IMR-90 (cell line): ENCODE results near the gene GP1BA. TPM values are rescaled to one million over a fixed set of nuclear protein-coding genes. Genes with fewer than 3 reads are reported as not detected.

Source experiments
- ATAC-seq: fragments of 200-7000 bp; cut with Tn5 transposase; 2 replicates; pipeline ENCODE4 v1.9.1; 2020; ENCODE audit warnings: low read depth, mild to moderate bottlenecking, moderate library complexity
- BruUV-seq: library from RNA; stranded (reverse); fragments of 400-500 nt; replicated peaks from 2 replicates; lab custom pipeline; 2021; lab: Mats Ljungman, UMichigan
- CTCF ChIA-PET: fragments of 300-600 bp; formaldehyde crosslinking; extraction: SDS; loops from one replicate; lab custom pipeline; 2021; ENCODE audit warnings: antibody characterized with exemption; lab: Yijun Ruan, JAX
- POLR2A ChIA-PET: fragments of 300-600 bp; sonication (Branson Sonifier 250); formaldehyde crosslinking; loops from one replicate; lab custom pipeline; 2022; ENCODE audit warnings: antibody characterized with exemption; ENCODE audit not compliant: unreplicated experiment; lab: Charles Lee
- DNase-seq: peaks from one replicate; pipeline ENCODE4 v3.0.0; 2013
- H2AFZ ChIP-seq: replicated peaks from 2 replicates; pipeline ENCODE3; 2013; ENCODE audit warnings: low read length, mild to moderate bottlenecking; ENCODE audit not compliant: poor library complexity
- H2AK5ac ChIP-seq: 2 replicates; pipeline ENCODE4 v1.6.1; 2013; ENCODE audit warnings: low read depth, low read length, inconsistent platforms
- H2AK9ac ChIP-seq: replicated peaks from 2 replicates; pipeline ENCODE3; 2013; ENCODE audit warnings: mild to moderate bottlenecking, low read depth, low read length, moderate library complexity; ENCODE audit not compliant: poor library complexity
- H2BK120ac ChIP-seq: 2 replicates; pipeline ENCODE4 v1.6.1; 2013; ENCODE audit warnings: low read depth, low read length, inconsistent platforms
- H2BK15ac ChIP-seq: 3 replicates; pipeline ENCODE4 v1.6.1; 2013; ENCODE audit warnings: low read depth, low read length, inconsistent platforms
- H2BK20ac ChIP-seq: 2 replicates; pipeline ENCODE4 v1.6.1; 2013; ENCODE audit warnings: low read depth, mild to moderate bottlenecking, inconsistent platforms, low read length, moderate library complexity
- H2BK5ac ChIP-seq: 2 replicates; pipeline ENCODE4 v1.6.1; 2013; ENCODE audit warnings: mild to moderate bottlenecking, low read depth, low read length, inconsistent platforms; ENCODE audit not compliant: poor library complexity, severe bottlenecking
- H3K14ac ChIP-seq: replicated peaks from 2 replicates; pipeline ENCODE4 v1.6.1; 2013; ENCODE audit warnings: low read depth, low read length, inconsistent platforms
- H3K18ac ChIP-seq: 2 replicates; pipeline ENCODE4 v1.6.1; 2013; ENCODE audit warnings: low read depth, low read length, control low read depth
- H3K23ac ChIP-seq: 2 replicates; pipeline ENCODE4 v1.6.1; 2013; ENCODE audit warnings: low read depth, low read length, inconsistent platforms
- H3K27ac ChIP-seq: 2 replicates; pipeline ENCODE4 v1.5.1; 2013; ENCODE audit warnings: mild to moderate bottlenecking, control low read depth, low read length; ENCODE audit not compliant: insufficient read depth
- H3K27me3 ChIP-seq: 2 replicates; pipeline ENCODE4 v1.6.1; 2013; ENCODE audit warnings: low read length; ENCODE audit not compliant: control insufficient read depth, insufficient read depth
- H3K36me3 ChIP-seq: 2 replicates; pipeline ENCODE4 v1.6.1; 2013; ENCODE audit warnings: low read length, mixed read lengths; ENCODE audit not compliant: control insufficient read depth, insufficient read depth
- H3K4ac ChIP-seq: 2 replicates; pipeline ENCODE4 v1.6.1; 2013; ENCODE audit warnings: low read depth, low read length, inconsistent platforms
- H3K4me1 ChIP-seq: 2 replicates; pipeline ENCODE4 v1.6.1; 2013; ENCODE audit warnings: low read length, mixed read lengths; ENCODE audit not compliant: control insufficient read depth, insufficient read depth
- H3K4me2 ChIP-seq: 2 replicates; pipeline ENCODE4 v1.6.1; 2013; ENCODE audit warnings: low read depth, mild to moderate bottlenecking, control low read depth, low read length, moderate library complexity
- H3K4me3 ChIP-seq: 2 replicates; pipeline ENCODE4 v1.5.1; 2013; ENCODE audit warnings: low read depth, mild to moderate bottlenecking, control low read depth, low read length, moderate library complexity; ENCODE audit not compliant: insufficient read depth
- H3K56ac ChIP-seq: 2 replicates; pipeline ENCODE4 v1.6.1; 2013; ENCODE audit warnings: low read length, inconsistent platforms; ENCODE audit not compliant: insufficient read depth; ENCODE audit errors: extremely low read depth
- H3K79me1 ChIP-seq, 2 experiments: 2 replicates each; pipeline ENCODE4 v1.6.1; 2013; ENCODE audit warnings: low read length in 2 of 2, inconsistent platforms in 1 of 2, low read depth in 1 of 2
- H3K9ac ChIP-seq: 2 replicates; pipeline ENCODE4 v1.6.1; 2013; ENCODE audit warnings: low read depth, low read length, control low read depth
- H3K9me1 ChIP-seq: 2 replicates; pipeline ENCODE4 v1.6.1; 2013; ENCODE audit warnings: low read length, inconsistent platforms; ENCODE audit not compliant: insufficient read depth
- H3K9me3 ChIP-seq: 2 replicates; pipeline ENCODE4 v1.6.1; 2013; ENCODE audit warnings: low read length; ENCODE audit not compliant: control insufficient read depth, insufficient read depth
- H4K20me1 ChIP-seq: 2 replicates; pipeline ENCODE4 v1.6.1; 2013; ENCODE audit warnings: low read length, inconsistent platforms; ENCODE audit not compliant: insufficient read depth
- H4K5ac ChIP-seq: 2 replicates; pipeline ENCODE4 v1.6.1; 2013; ENCODE audit warnings: mild to moderate bottlenecking, low read depth, low read length, control low read depth
- H4K8ac ChIP-seq, 2 experiments: 2 replicates each; pipeline ENCODE4 v1.6.1; 2013; ENCODE audit warnings: low read depth in 2 of 2, low read length in 2 of 2, control low read depth in 1 of 2, inconsistent platforms in 1 of 2
- H4K91ac ChIP-seq: 2 replicates; pipeline ENCODE4 v1.6.1; 2013; ENCODE audit warnings: low read depth, low read length, inconsistent platforms; ENCODE audit not compliant: insufficient read depth
- BHLHE40 ChIP-seq: fragments of 150-350 bp; IDR thresholded peaks from 2 replicates; pipeline ENCODE4 v1.6.1; 2016; ENCODE audit warnings: mild to moderate bottlenecking, low read depth, low read length
- CEBPB ChIP-seq: IDR thresholded peaks from 2 replicates; pipeline ENCODE4 v1.6.1; 2012; ENCODE audit warnings: low read depth, low read length, improper control_type of control experiment
- CHD1 ChIP-seq: IDR thresholded peaks from 2 replicates; pipeline ENCODE4 v1.6.1; 2012; ENCODE audit warnings: low read depth, low read length, improper control_type of control experiment
- MXI1 ChIP-seq: IDR thresholded peaks from 2 replicates; pipeline ENCODE4 v1.6.1; 2012; ENCODE audit warnings: low read depth, mild to moderate bottlenecking, low read length, moderate library complexity, borderline replicate concordance
- POLR2A ChIP-seq: IDR thresholded peaks from 2 replicates; pipeline ENCODE4 v1.6.1; 2012; ENCODE audit warnings: mild to moderate bottlenecking, low read depth, low read length
- RAD21 ChIP-seq: IDR thresholded peaks from 2 replicates; pipeline ENCODE4 v1.6.1; 2012; ENCODE audit warnings: low read length, improper control_type of control experiment
- WGBS, 2 experiments: methylation state at CpG; one replicate each; pipeline versions ENCODE4 v1.1.5 to v1.1.7; 2013; ENCODE audit warnings: missing lambda C conversion rate in 2 of 2; ENCODE audit not compliant: insufficient read length in 1 of 2; ENCODE audit errors: extremely low coverage in 2 of 2; 5-methylcytosine and 5-hydroxymethylcytosine counted together
- dilution Hi-C: fragments of 300-500 bp; cut with HindIII; formaldehyde crosslinking; loops from one replicate; pipeline ENCODE4 v1.14.3; 2018; ENCODE audit warnings: low sequenced_read_pairs; ENCODE audit not compliant: unreplicated experiment
- in situ Hi-C: fragments of 300-500 bp; cut with MboI; formaldehyde crosslinking; loops from 3 replicates; pipeline ENCODE4 v1.14.3; 2019; ENCODE audit warnings: low sequenced_read_pairs, inconsistent platforms, mixed read lengths
- intact Hi-C: fragments of 100-400 bp; cut with micrococcal nuclease; formaldehyde crosslinking; loops from 2 replicates; pipeline ENCODE4 v1.10.0; 2022
- polyA plus RNA-seq, 3 experiments: library from polyadenylated mRNA; depleted of rRNA; stranded (reverse); fragments of >200 nt; gene quantifications; 2 replicates each; pipeline ENCODE4 v1.2.3, GENCODE V29; 2012; ENCODE audit warnings: low replicate concordance in 1 of 3
- total RNA-seq: library from RNA; depleted of rRNA; stranded (reverse); fragments of >200 nt; gene quantifications from 2 replicates; pipeline ENCODE4 v1.2.3, GENCODE V29; 2012
- TF ChIP-seq, protein P1 (sequence below): fragments of 150-350 bp; IDR thresholded peaks from 2 replicates; pipeline ENCODE4 v1.6.1; 2017; ENCODE audit warnings: mild to moderate bottlenecking, antibody characterized with exemption, low read length, low read depth

GP1BA gene
- total and polyA plus RNA-seq, 2 of the 4 experiments (the other 2 are of a cell fraction), result not detected

GRCh38 chr17:4950746-4951204 is 18.7 kb downstream of the GP1BA start, which contains the start of gene ENO3 (continued):
- no peak for TF ChIP-seq CEBPB
- TF ChIP-seq, protein P1, sequence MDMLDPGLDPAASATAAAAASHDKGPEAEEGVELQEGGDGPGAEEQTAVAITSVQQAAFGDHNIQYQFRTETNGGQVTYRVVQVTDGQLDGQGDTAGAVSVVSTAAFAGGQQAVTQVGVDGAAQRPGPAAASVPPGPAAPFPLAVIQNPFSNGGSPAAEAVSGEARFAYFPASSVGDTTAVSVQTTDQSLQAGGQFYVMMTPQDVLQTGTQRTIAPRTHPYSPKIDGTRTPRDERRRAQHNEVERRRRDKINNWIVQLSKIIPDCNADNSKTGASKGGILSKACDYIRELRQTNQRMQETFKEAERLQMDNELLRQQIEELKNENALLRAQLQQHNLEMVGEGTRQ, result no peak

DNA sequence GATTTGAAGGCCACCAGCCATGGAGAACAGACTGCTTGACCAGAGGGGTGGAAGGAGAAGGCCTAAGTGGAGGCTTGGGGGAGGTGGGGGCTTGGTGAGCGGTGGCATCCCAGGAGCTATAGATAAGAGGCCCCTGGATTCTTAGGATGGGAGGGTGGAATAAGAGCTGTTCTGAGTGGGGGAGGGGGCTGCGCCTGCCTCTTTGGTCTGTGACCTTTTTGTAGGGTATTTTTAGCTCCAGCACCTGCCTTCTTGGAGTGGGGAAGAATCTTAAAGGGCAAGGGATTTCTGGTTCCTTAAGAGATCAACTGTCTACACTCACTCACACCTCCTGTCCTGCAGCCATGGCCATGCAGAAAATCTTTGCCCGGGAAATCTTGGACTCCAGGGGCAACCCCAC is 19.4 kb downstream of the GP1BA start:
- H4K91ac ChIP-seq, result peak overlapping the region; percentile 94
- ATAC-seq (no peak), DNase-seq (no peak)
- H3K27ac ChIP-seq, result no peak overlapping the region
- intact Hi-C loops, result no loop called here
- peak overlapping the region; percentile 89 for H2BK120ac ChIP-seq
- H3K9me3 ChIP-seq, result no peaks in the 10 kb centered on the region
- H3K4me3 ChIP-seq, result no peak overlapping the region
- H3K9ac ChIP-seq, result no peak overlapping the region
- 0 out of 3 replicates have a peak overlapping the region, but pooled peaks have one; percentile 74 for H2BK15ac ChIP-seq
- H3K36me3 ChIP-seq, result peaks cover 3% of the 10 kb centered on the region
- H2BK20ac ChIP-seq, result peak overlapping the region; percentile 54; the same call in 1 of the 2 replicates
- H2AK5ac ChIP-seq, result peak overlapping the region; percentile 97; the same call in 1 of the 2 replicates
- H3K14ac ChIP-seq, result peak overlapping the region; percentile 70; the same call in 1 of the 2 replicates
- 100% methylated on average over 1 of the region's 3 CpGs; no CpG with 5 or more reads in 1 of the 2 experiments for WGBS, 2 experiments
- peak overlapping the region; percentile 92 for H2AFZ ChIP-seq
- H3K56ac ChIP-seq, result no peak overlapping the region
- no peak overlapping the region for H3K4me2 ChIP-seq
- peak overlapping the region; percentile 87 for H2AK9ac ChIP-seq
- H4K5ac ChIP-seq, result no peak overlapping the region
- POLR2A ChIA-PET, result interaction anchor here (0.5 to 1.3 kb wide), 2 partner anchors 16 to 44 kb away, joined by 3 to 4 read pairs; no protein-coding TSS in a partner anchor
- peaks cover 20% of the 10 kb centered on the region for H4K20me1 ChIP-seq
- H3K9me1 ChIP-seq, result peaks cover 27% of the 10 kb centered on the region; the same call in 1 of the 2 replicates
- BruUV-seq, result no TSS peak
- peak overlapping the region; percentile 99 for H3K4ac ChIP-seq
- CTCF ChIA-PET, result interaction anchor here (0.9 kb wide), 1 partner anchor 43 kb away, joined by 3 read pairs; no protein-coding TSS in a partner anchor
- H3K79me1 ChIP-seq, result peaks cover 12 to 27% of the 10 kb centered on the region in 2 experiments; a peak in 3 of 4 replicates
- H3K4me1 ChIP-seq, result peaks cover 28% of the 10 kb centered on the region
- H3K23ac ChIP-seq, result peak overlapping the region; percentile 86; the same call in 1 of the 2 replicates
- dilution Hi-C loops, result no loop called here
- no peak overlapping the region for H2BK5ac ChIP-seq
- H3K18ac ChIP-seq, result no peak overlapping the region
- in situ Hi-C loops, result no loop called here
- H4K8ac ChIP-seq, result peak overlapping the region; percentile 95 to 97; a peak in 2 of 4 replicates
- TF ChIP-seq CHD1 (no peak), MXI1 (no peak), BHLHE40 (no peak), RAD21 (no peak), POLR2A (no peak)
- H3K27me3 ChIP-seq, result no peaks in the 10 kb centered on the region
